Endodermal cell (in vitro differentiated cells): ENCODE results near the gene PUS3. TPM values are rescaled to one million over a fixed set of nuclear protein-coding genes. Genes with fewer than 3 reads are reported as not detected.

Experiments
- DNase-seq: peaks from one replicate; pipeline ENCODE4 v3.0.0-alpha.2; 2017
- H3K27ac ChIP-seq: 2 replicates; pipeline ENCODE4 v1.5.1; 2013; ENCODE audit warnings: mild to moderate bottlenecking, low read depth, low read length, moderate library complexity
- H3K27me3 ChIP-seq: 2 replicates; pipeline ENCODE4 v1.6.1; 2013; ENCODE audit warnings: mild to moderate bottlenecking, low read length, moderate library complexity; ENCODE audit not compliant: insufficient read depth, control insufficient read depth, poor library complexity, severe bottlenecking
- H3K36me3 ChIP-seq: 2 replicates; pipeline ENCODE4 v1.7.0; 2013; ENCODE audit warnings: mild to moderate bottlenecking, low read length, moderate library complexity; ENCODE audit not compliant: control insufficient read depth, insufficient read depth
- H3K4me1 ChIP-seq: one replicate; pipeline ENCODE4 v1.7.0; 2013; ENCODE audit warnings: low read length; ENCODE audit not compliant: control insufficient read depth, insufficient read depth
- H3K4me3 ChIP-seq: 2 replicates; pipeline ENCODE4 v1.5.1; 2013; ENCODE audit warnings: mild to moderate bottlenecking, low read length, moderate library complexity
- H3K9ac ChIP-seq: 2 replicates; pipeline ENCODE4 v1.6.1; 2013; ENCODE audit warnings: mild to moderate bottlenecking, low read length, moderate library complexity; ENCODE audit not compliant: poor library complexity, severe bottlenecking; ENCODE audit errors: extremely low read depth
- H3K9me3 ChIP-seq: 2 replicates; pipeline ENCODE4 v1.6.1; 2013; ENCODE audit warnings: mild to moderate bottlenecking, low read length, moderate library complexity; ENCODE audit not compliant: control insufficient read depth
- H3K27ac Mint-ChIP-seq: 2 replicates; pipeline ENCODE4 v1.8.0; 2020; ENCODE audit warnings: mixed read lengths
- H3K27me3 Mint-ChIP-seq: 2 replicates; pipeline ENCODE4 v1.8.0; 2021; ENCODE audit warnings: mild to moderate bottlenecking, mixed read lengths; ENCODE audit not compliant: insufficient read depth
- H3K36me3 Mint-ChIP-seq: 2 replicates; pipeline ENCODE4 v1.8.0; 2020; ENCODE audit warnings: low read depth, mixed read lengths
- H3K4me1 Mint-ChIP-seq: 2 replicates; pipeline ENCODE4 v1.8.0; 2020; ENCODE audit warnings: mixed read lengths
- H3K4me3 Mint-ChIP-seq: 2 replicates; pipeline ENCODE4 v1.8.0; 2020; ENCODE audit warnings: mild to moderate bottlenecking, moderate library complexity, mixed read lengths
- H3K9me3 Mint-ChIP-seq: 2 replicates; pipeline ENCODE4 v1.8.0; 2020; ENCODE audit warnings: mild to moderate bottlenecking, mixed read lengths
- CTCF ChIP-seq: fragments of 200-600 bp; sonication (generic); conservative IDR thresholded peaks from 2 replicates; pipeline ENCODE4 v1.5.0; 2021; ENCODE audit warnings: antibody characterized with exemption, mild to moderate bottlenecking
- WGBS, 2 experiments: methylation state at CpG; one replicate each; pipeline versions ENCODE4 v1.1.5 to v1.1.7; 2013; ENCODE audit warnings: missing lambda C conversion rate in 2 of 2, mixed read lengths in 1 of 2; ENCODE audit not compliant: insufficient coverage in 1 of 2, insufficient read length in 1 of 2; 5-methylcytosine and 5-hydroxymethylcytosine counted together
- total RNA-seq, 2 donors: library from RNA; stranded (reverse); fragmentation: NEBNext Ultra II Directional in 1 of 2; extraction: Animal tissue kit (Norgen Biotek cat#: 25700) in 1 of 2; gene quantifications; 2 replicates in 1 of 2; 3 replicates in 1 of 2; pipeline ENCODE4 v1.2.1, GENCODE V29; 2021

The PUS3 gene
- total RNA-seq, 2 donors from 2014 or later, result 12.6 to 13.7 TPM

- Histone ChIP-seq H3K27ac (no peak overlapping the region), H3K4me3 (no peak overlapping the region), H3K27me3 (peaks cover 18% of the 10 kb centered on the region), H3K9me3 (no peaks in the 10 kb centered on the region), H3K36me3 (no peaks in the 10 kb centered on the region), H3K9ac (no peak overlapping the region), H3K4me1 (peaks cover 2% of the 10 kb centered on the region)
- no peak overlapping the region for H3K4me3 Mint-ChIP-seq
- H3K27me3 Mint-ChIP-seq, result peaks cover 7% of the 10 kb centered on the region
- no peaks in the 10 kb centered on the region for H3K36me3 Mint-ChIP-seq
- no peaks in the 10 kb centered on the region for H3K9me3 Mint-ChIP-seq
- no peak overlapping the region for H3K27ac Mint-ChIP-seq
- DNase-seq, result no peak
- no peak for TF ChIP-seq CTCF
- WGBS, 2 experiments, result 91% methylated on average over 7 to 11 of the region's 11 CpGs
- peaks cover 16% of the 10 kb centered on the region for H3K4me1 Mint-ChIP-seq
Observed at GRCh38 chr11:125930076-125930450, 27.1 kb upstream of the PUS3 start.

DNA sequence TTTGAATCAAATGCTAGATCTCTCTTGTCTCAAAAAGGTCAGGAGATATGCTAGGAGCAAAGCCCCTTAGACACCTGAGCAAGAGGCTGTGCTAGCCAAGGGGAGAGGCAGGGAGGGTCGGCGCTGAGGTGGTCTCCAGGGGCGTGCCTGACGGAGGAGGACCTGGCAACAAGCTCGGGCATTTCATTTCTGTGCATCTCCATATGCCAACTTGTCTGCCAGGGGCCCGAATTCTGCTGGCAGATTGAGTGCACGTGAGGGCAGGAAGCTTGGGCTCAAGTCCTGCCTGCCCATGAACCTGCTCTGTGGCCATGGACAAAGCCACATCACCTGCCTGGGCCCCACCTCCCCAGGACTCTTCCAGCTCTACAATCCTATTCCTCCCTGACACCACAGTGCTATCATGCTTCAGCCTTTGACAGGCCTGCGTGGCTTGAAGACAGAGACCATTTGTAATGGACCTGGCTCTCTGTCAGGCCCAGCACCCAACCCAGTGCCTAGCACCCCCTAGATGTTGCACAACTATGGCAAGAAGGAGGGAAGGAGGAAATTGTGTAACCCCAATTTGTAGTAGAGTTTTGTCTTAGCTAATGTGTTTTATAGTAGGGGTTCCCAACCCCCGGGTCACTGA, 26.6 kb upstream of the PUS3 start:
- peaks cover 2% of the 10 kb centered on the region for H3K4me1 ChIP-seq
- no peaks in the 10 kb centered on the region for H3K36me3 ChIP-seq
- Mint-ChIP-seq H3K4me1 (peaks cover 20% of the 10 kb centered on the region), H3K36me3 (no peaks in the 10 kb centered on the region), H3K27me3 (peaks cover 7% of the 10 kb centered on the region), H3K27ac (no peak overlapping the region), H3K4me3 (no peak overlapping the region), H3K9me3 (no peaks in the 10 kb centered on the region)
- H3K27me3 ChIP-seq, result peaks cover 19% of the 10 kb centered on the region
- no peaks in the 10 kb centered on the region for H3K9me3 ChIP-seq
- no peak overlapping the region for H3K4me3 ChIP-seq
- no peak for DNase-seq
- H3K27ac ChIP-seq, result no peak overlapping the region
- TF ChIP-seq CTCF, result no peak
- H3K9ac ChIP-seq, result no peak overlapping the region
- WGBS, 2 experiments, result 95 to 98% methylated on average over 6 to 9 of the region's 9 CpGs

GRCh38 chr11:125926682-125927081, 23.7 kb upstream of the PUS3 start:
- no peak for DNase-seq
- no peaks in the 10 kb centered on the region for H3K36me3 ChIP-seq
- H3K27ac ChIP-seq, result no peak overlapping the region
- Mint-ChIP-seq H3K36me3 (no peaks in the 10 kb centered on the region), H3K27ac (no peak overlapping the region), H3K27me3 (peaks cover 5% of the 10 kb centered on the region), H3K9me3 (no peaks in the 10 kb centered on the region), H3K4me1 (peaks cover 12% of the 10 kb centered on the region), H3K4me3 (no peak overlapping the region)
- no peaks in the 10 kb centered on the region for H3K9me3 ChIP-seq
- no peak overlapping the region for H3K4me3 ChIP-seq
- H3K27me3 ChIP-seq, result peaks cover 23% of the 10 kb centered on the region
- H3K4me1 ChIP-seq, result peaks cover 2% of the 10 kb centered on the region
- WGBS, 2 experiments, result 91 to 93% methylated on average over 12 of the region's 12 CpGs
- no peak overlapping the region for H3K9ac ChIP-seq
- TF ChIP-seq CTCF, result no peak
